K562 (cell line): ENCODE measurements around the gene LRRC3. TPM values are rescaled to one million over a fixed set of nuclear protein-coding genes. Genes with fewer than 3 reads are reported as not detected.

Experiments
- GATA2 ChIP-seq: sonication (generic); formaldehyde crosslinking; IDR thresholded peaks from 2 replicates; pipeline ENCODE4 v1.4.0; 2020; ENCODE audit warnings: mild to moderate bottlenecking, missing genetic modification reagents
- PHF8 ChIP-seq: fragments of 200-600 bp; sonication (generic); IDR thresholded peaks from 2 replicates; pipeline ENCODE4 v1.6.1; 2012; ENCODE audit warnings: mixed run types, mild to moderate bottlenecking, inconsistent platforms, low read length, moderate library complexity, borderline replicate concordance
- PRMT5 ChIP-seq: sonication (generic); formaldehyde crosslinking; IDR thresholded peaks from 2 replicates; pipeline ENCODE4 v1.5.0; 2020; ENCODE audit warnings: missing genetic modification reagents
- RBM14 ChIP-seq: fragments of 200-400 bp; formaldehyde crosslinking; IDR thresholded peaks from 2 replicates; pipeline ENCODE4 v1.6.1; 2018; ENCODE audit warnings: low read depth, mild to moderate bottlenecking, low read length, moderate library complexity, borderline replicate concordance; ENCODE audit not compliant: insufficient read depth
- SRSF9 ChIP-seq: fragments of 200-400 bp; formaldehyde crosslinking; IDR thresholded peaks from 2 replicates; pipeline ENCODE4 v1.6.1; 2017; ENCODE audit warnings: low read depth, low read length, borderline replicate concordance
- USF1 ChIP-seq: sonication (generic); formaldehyde crosslinking; IDR thresholded peaks from 2 replicates; pipeline ENCODE4 v1.9.0; 2022; ENCODE audit warnings: mild to moderate bottlenecking, missing genetic modification reagents
- polyA plus RNA-seq, 8 experiments: library from polyadenylated mRNA; depleted of rRNA in 4 of 8; stranded (reverse) in 5 of 8; unstranded in 3 of 8; fragments of >200 nt; fragmentation: Nextera tagmentation in 2 of 8; fragmentation: Illumina TruSeq in 1 of 8; extraction: Ambion mirVana in 2 of 8; extraction: Trizol in 1 of 8; gene quantifications; 2 replicates each; pipeline versions ENCODE4 v1.2.1 to v1.2.3, GENCODE V29; 2011 to 2014; ENCODE audit warnings: inconsistent platforms in 1 of 8, missing spikeins in 1 of 8
- total RNA-seq, 7 experiments: library from RNA; depleted of rRNA in 6 of 7; stranded (reverse); fragments of >200 nt in 6 of 7; fragmentation: Illumina TruSeq in 2 of 7; extraction: Trizol in 2 of 7; gene quantifications; 2 replicates each; pipeline versions ENCODE4 v1.2.1 to v1.2.3, GENCODE V29; 2011 to 2021; ENCODE audit warnings: low replicate concordance in 1 of 7
- TF ChIP-seq, protein P1 (sequence below): sonication (generic); formaldehyde crosslinking; IDR thresholded peaks from 2 replicates; pipeline ENCODE4 v1.9.0; 2022; ENCODE audit warnings: mild to moderate bottlenecking, missing genetic modification reagents
- TF ChIP-seq, protein P2 (sequence below), 2 experiments: fragments of 450-650 bp; conservative IDR thresholded peaks; 2 replicates each; pipeline ENCODE4 v1.6.1; 2017; ENCODE audit warnings: mild to moderate bottlenecking in 2 of 2, moderate library complexity in 2 of 2

Gene LRRC3
- total and polyA plus RNA-seq, 9 of the 15 experiments (the other 6 are each of a cell fraction or from before 2014, with no cell fraction given), result 0.04 TPM; not detected in 7

DNA sequence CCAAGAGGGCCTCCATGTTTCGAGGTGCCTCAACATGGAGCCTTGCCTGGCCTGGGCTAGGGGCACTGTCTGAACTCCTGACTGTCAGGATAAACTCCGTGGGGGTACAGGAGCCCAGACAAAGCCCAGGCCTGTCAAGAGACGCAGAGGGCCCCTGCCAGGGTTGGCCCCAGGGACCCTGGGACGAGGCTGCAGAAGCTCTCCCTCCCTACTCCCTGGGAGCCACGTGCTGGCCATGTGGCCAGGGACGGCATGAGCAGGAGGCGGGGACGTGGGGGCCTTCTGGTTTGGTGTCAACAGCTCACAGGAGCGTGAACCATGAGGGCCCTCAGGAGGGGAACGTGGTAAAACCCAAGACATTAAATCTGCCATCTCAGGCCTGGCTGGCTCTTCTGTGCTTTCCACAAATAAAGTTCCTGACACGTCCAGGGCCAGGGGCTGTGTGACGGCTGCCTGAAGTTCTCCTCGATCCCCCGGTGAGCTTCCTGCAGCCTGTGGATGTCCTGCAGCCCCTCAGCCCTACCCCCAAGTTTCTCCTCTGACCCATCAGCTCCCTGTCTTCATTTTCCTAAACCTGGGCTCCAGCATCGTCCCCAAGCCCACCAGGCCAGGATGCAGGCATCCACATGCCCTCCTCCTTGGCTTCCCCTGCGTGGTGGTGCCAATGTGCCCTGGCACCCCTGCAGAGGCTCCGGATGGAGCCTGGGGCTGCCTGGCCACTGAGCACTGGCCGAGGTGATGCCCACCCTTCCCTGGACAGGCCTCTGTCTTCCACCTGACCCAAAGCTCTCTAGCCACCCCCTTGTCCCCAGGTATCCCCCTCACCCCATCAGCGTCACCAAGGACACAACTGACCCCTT lies 12.8 kb upstream of the LRRC3 start (continued):
- TF ChIP-seq, protein P1, sequence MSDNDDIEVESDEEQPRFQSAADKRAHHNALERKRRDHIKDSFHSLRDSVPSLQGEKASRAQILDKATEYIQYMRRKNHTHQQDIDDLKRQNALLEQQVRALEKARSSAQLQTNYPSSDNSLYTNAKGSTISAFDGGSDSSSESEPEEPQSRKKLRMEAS (CRISPR knock-in tag), result peak; percentile 69
- TF ChIP-seq GATA2 (no peak), PHF8 (no peak), USF1 (CRISPR knock-in tag) (0 out of 2 replicates have a peak, but pooled peaks have one; percentile 23), SRSF9 (no peak), PRMT5 (CRISPR knock-in tag) (peak; percentile 66; the same call in 1 of the 2 replicates), RBM14 (no peak)
- TF ChIP-seq, protein P2, sequence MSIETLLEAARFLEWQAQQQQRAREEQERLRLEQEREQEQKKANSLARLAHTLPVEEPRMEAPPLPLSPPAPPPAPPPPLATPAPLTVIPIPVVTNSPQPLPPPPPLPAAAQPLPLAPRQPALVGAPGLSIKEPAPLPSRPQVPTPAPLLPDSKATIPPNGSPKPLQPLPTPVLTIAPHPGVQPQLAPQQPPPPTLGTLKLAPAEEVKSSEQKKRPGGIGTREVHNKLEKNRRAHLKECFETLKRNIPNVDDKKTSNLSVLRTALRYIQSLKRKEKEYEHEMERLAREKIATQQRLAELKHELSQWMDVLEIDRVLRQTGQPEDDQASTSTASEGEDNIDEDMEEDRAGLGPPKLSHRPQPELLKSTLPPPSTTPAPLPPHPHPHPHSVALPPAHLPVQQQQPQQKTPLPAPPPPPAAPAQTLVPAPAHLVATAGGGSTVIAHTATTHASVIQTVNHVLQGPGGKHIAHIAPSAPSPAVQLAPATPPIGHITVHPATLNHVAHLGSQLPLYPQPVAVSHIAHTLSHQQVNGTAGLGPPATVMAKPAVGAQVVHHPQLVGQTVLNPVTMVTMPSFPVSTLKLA (conservative IDR thresholded peaks at IDR 0.05), result 0 out of 4 replicates have a peak, but pooled peaks have one; percentile 13 to 21
